HG02973 (cell line): ENCODE measurements around the gene HS3ST5.
"Not testable (repeated sequence)": the region's sequence is repeated elsewhere in the genome, so short reads cannot be mapped to it uniquely, and the experiment has no call there.

Experiments used
- ATAC-seq: cut with Tn5 transposase; IDR thresholded peaks from one replicate; pipeline ENCODE4 v1.9.1; 2021; ENCODE audit warnings: moderate library complexity; ENCODE audit not compliant: unreplicated experiment

The HS3ST5 gene

DNA sequence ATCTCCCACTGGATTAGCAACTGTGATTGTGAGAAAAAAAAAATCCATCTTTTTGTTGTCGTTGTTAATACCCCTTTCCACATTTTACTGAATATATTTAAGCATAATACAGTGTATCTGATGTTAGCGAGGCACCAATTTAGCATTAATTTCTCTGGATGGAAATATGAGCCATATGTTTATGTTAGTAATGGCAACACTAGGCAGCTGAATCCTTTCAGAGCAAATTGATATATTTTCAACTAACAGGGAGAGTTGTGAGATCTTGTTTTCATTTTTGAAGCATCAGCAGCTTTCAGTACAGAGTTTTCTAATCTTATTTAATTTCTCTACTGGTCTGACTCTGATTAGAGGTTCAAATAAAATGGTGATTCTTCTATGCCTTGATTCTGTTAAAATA is 287.1 kb downstream of the HS3ST5 start:
- no peak for ATAC-seq

DNA sequence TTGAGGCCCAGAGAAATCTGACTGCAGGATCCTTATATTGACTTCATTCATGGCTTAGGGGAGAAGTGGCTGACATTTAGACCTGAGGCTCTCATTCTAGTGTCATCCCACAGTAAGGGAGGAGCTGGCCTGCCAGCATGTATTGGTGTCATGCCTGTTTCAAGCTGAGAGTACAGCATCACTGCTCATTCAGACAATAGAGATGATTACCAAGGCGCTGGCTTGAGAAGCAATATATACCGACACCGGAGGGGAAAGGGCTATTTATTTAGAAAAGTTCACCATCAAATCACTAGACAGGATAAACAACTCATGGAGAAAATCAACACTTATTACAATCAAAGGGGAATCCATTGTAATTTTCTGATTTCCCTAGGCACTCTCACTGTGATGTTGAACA is 287.5 kb downstream of the HS3ST5 start:
- ATAC-seq: no peak

DNA sequence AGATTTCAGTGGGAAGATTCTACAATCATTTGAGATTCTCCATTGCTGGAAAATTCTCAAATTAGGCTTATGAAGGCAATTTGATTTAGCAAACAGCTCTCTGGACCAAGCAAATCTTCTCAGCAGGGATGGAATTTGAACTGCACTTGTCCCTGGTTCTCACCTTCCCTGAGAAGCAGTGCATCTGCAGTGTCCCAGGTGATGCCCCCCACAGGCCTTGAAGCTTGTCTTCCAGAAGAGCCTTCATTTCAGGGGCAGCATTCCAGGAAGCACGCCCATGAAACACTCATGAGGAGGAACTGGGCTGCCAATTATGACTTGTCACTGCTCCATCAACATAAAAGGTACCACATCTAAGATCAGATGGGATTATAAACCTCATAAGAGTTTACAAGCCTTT is 289.0 kb downstream of the HS3ST5 start:
- no peak for ATAC-seq

DNA sequence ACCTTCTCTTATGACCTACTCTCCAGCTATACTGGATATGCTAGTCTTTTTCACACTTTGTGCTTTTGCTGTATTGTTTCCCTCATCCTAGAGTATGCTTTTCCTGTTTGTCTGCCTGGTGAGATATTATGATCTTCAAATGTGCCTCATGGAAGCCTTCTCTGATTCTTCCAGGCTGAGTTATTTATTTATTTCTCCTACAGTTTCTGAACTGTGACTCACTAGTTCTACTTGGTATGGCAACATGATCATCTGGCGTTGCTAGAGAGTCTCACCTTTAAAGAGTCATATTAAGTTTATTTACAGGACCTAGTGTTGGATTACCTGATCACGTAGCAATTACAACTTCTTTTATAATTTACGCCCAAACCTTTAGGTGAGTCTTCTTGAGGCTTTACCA is 290.7 kb downstream of the HS3ST5 start:
- ATAC-seq: no peak

DNA sequence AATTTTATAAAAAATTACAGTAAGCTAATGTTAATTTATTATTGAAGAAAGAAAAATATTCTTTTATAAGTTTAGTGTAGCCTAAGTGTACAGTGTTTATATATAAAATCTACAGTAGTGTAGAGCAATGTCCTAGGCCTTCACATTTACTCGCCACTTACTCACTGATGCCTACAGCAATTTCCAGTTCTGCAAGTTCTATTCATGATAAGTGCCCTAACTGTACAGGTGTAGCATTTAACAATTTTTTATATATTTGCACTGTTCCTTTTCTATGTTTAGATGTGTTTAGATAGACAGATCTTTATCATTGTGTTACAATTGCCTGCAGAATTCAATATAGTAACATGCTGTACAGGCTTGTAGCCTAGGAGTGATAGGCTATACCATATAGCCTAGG is 291.8 kb downstream of the HS3ST5 start:
- ATAC-seq: no peak

DNA sequence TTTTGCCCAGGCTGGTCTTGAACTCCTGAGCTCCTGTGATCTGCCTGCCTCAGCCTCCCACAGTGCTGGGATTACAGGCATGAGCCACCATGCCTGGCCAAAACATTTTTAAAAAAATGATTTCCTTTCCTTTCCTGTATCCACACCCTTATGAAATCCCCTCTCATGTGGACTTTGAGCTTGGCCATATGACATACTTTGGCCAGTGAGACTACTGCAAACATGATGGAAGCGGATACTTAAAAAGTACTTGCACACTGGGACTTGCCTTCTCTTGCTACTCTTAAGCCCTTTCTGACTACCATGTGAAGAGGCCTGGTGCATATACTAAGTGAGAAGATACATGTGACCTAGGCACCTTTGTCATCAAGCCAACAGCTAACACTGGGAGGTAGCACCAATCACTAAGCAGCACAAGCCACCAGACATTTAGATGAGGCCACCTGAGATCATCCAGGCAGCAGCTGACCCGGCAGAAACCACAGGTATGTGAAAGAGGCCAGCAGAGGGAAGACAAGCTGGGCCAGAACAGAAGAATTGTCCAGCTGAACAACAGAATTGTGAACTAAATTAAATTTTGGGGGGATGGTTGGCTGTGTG is 293.4 kb downstream of the HS3ST5 start:
- ATAC-seq: no peak

DNA sequence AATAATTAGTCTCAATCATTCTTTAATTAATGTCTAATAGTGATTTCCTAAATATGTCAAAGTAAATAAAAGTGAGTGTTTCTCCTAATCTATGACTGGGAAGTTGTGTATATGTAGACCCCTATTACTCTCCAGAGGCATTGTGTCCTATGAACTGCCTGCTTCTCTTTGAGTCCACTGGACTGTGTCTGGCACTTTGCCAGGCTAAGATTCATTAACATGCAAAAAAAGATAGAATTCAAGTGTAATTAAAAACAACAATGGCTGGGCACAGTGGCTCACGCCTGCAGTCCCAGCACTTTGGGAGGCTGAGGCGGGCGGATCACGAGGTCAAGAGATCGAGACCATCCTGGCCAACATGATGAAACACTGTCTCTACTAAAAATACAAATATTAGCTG is 298.3 kb downstream of the HS3ST5 start:
- ATAC-seq: not testable (repeated sequence)

DNA sequence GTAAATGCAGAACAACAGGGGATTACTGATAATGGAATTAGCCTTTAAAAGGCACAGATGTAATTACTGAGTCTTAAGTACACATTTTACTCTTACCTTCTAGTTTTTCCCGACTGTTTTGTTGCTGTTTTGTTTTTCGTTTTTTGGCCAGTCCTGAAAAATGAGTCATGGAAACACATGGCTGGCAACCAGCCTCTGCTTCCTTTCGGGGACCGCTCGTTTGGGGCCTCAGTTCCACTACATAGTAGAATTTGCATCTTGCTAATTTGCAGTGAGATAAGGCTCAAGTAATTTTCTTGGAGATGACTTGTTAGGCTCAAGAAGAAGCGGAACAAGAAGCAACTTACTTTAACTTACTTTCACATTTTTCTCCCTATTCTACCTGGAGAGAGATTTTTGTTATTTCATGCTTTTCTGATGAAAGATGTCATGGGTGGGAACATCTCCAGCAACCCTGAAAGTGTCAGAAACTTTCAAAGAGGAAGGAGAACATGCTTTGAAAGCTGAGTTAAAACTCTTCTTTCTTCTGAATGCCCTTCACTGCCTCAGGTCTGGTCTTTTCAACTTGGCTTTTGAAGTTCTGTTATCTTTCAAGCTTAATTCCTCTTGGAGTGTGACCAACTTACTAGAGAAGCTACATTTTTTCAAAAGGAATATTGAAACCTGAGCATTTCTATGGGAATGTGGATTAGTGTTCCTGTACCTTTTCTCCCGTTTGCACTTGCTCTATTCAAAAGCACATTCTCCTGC is 300.4 kb downstream of the HS3ST5 start:
- ATAC-seq: no peak

DNA sequence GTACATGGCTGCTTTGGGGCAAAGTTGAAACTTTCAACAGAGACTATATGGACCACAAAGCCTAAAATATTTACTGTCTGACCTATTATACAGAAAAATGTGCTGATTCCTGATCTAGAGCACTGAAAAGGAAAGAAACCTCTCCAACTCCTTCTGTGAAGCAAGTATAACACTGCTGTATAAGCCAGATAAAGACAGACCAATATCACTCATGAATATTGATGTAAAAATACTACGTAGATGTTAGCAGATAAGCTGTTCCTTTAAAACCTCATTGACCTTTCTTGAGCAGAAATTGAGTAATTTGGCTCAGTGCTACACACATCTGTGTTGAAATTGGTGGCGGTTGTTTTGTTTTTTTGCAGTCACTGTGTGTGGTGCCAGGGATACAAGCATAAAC is 302.0 kb downstream of the HS3ST5 start:
- ATAC-seq: no peak

DNA sequence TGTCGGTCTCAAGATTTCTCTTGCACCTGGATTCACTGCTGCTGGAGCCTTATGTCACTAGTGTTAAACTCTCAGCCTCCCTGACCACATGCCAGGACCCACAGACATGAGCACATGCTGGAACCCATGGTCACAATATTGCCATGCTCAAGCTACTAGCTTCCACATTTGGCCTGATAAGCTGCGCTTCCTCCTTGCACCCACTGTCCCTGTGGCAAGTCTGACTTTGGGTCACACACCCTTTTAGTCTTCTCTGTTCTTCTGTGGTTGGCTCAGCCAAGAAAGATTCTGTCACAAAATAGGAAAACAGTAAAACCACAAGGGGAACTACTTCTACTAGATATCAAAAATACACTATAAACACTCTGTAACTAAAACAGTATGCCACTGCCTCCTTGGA is 303.0 kb downstream of the HS3ST5 start:
- no peak for ATAC-seq

DNA sequence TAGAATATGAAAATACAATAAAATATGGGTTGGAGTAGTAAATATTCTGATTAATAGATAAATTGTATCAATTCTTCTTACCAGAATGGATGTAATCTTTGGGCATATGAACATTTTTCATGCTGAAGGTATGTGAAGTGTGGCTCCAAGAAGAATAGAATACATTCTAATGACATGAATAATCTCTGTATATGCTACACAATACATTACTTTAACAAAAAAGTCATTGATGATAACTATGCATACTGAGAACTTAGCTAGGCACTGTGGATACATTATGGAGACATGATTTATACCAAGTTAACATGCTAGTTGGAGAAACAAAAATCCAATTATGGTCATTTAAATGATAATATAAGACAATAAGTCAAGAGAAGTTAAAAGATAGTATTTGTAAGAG is 309.2 kb downstream of the HS3ST5 start:
- no peak for ATAC-seq

DNA sequence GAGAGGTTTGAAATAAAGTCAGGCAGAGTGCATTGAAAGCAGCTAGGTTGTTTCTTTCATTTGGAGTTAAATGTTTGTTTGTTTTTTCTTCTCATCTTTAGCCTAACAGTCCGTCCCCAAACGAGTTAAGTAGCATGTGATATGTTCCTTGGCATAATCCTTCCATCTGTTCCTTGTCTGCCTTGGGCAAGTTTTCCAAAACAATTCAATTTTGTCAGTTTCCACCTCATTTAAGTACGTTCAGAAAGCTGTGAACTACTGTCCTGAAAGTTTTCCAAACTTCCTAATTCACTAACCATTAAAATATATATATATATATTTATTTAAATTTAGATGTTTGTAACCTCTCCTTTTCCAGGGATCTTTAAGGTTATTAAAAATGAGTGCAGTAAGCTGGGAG is 310.1 kb downstream of the HS3ST5 start:
- ATAC-seq: no peak

DNA sequence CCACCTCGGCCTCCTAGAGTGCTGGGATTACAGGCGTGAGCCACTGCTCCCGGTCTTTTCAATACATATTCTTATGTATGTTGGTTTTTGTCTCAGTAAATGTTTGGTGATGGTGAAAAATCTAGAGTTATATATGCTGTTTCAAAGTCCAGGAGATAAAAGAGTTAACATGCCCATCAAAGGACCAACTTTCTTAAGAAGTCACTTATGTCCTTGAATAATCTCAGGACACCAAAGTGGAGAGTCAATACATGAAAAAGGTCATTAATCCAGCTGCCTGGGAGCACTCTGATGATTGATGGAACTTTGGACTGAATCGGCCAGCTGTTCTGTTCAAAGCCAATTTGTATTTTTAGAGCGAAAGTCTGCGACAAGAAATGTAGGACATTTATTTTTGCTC is 312.1 kb downstream of the HS3ST5 start:
- ATAC-seq: no peak

DNA sequence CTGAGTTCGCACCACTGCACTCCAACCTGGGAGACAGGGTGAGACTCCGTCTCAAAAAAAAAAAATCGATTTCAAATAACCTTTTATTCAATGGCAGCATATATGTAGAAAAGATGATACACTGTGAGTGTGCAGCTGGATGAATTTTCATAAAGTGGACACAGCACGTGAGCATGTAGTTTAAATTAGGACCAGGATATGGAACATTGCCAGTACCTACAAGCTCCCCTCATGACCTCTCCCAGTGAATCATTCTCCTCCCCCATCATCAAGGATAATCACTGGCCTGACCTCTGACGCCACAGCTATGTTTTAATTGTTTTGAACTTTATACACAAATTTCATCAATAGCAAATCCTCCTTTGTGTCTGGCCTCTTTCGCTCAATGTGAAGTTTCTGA is 318.1 kb downstream of the HS3ST5 start:
- no peak for ATAC-seq

DNA sequence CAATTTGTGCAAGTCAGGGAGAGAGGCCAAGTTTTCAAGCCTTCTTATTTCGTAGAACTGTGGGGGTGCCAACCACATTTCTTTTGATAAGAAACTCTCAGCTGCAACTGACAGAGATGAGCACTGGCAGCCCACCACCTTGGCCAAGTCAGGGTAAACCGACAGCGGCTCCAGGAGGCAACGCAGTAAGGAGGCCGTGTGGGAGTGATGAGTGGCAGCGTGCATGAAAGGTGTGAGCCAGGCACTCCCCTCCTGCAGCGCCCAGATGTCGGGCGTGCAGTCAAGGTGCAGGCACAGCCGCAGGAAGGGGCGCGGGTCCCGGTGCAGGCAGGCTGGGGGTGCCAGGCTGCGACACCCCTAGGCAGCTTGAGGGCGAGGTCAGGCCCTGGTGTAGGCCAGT is 322.6 kb downstream of the HS3ST5 start:
- no peak for ATAC-seq

DNA sequence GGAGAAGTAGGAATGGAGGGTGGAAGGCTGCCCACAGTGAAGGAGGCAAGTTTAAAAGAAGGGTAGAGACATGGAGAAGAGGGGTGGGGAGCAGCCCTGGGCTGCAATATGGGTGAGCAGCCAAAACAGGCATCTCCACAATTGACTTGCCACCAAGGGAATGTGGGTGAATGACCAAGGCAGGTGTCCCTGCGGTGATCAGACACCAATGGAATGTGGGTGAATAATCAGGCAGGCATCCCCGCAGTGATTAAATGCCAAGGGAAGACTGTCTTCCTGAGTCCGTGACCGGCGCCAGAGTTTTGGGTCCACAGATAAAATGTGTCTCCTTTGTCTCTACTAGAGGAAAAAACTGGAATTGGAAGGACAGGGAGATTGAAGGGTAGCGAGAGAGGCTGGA is 325.7 kb downstream of the HS3ST5 start:
- ATAC-seq: not testable (repeated sequence)

DNA sequence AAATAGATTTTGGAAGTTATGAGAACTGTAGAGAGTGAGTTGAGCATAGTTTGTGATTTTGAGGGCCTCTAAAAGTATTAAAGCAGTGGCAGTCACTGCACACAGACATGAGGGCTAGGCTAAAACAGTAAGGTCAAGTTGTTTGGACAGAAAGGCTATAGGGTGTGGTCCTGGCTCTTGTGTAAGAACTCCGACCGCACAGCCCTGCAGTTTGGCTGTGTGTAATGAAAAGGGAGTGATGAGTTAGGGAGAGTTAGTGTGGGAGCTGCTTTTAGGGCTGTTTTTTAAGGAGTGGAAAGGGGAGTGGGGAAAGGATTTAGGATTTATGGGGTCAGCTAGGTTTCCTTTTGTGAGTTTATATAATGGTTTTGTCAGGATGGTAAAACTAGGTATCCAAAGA is 328.7 kb downstream of the HS3ST5 start:
- not testable (repeated sequence) for ATAC-seq

DNA sequence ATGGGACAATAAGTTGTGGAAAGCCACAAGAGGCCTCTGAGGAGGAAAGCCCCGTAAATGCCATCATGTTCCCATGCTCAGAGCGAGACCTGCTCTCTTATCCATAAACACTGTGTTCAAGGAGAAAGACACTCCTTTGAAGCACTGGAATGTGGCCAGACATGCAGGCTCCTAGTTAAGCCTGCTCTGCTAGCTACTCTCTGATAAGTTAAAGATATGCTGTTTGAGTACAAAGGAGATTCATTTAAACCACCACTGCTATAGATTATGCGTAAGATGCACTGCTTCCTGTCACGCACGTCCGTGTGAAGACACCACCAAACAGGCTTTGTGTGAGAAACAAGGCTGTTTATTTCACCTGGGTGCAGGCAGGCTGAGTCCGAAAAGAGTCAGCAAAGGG is 331.3 kb downstream of the HS3ST5 start:
- not testable (repeated sequence) for ATAC-seq

DNA sequence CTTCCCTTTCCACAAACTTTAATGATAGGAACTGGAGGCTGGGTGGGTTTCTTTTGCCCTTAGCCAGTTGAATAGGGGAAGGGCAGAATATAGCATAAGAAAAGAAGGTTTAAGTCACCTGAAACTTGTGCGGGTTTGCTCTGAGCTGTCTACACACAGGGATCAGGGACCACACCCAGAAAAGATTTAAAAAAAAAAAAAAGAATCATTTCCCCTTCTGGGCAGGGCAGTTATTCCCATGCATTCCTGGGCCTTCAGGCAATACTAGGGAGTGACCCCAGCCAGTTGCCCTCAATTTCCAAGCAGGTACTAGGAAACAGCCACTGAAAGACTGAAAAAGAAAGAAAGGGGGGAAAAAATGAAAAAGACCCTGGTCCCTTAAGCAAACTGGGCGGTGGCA is 332.3 kb downstream of the HS3ST5 start:
- no peak for ATAC-seq

DNA sequence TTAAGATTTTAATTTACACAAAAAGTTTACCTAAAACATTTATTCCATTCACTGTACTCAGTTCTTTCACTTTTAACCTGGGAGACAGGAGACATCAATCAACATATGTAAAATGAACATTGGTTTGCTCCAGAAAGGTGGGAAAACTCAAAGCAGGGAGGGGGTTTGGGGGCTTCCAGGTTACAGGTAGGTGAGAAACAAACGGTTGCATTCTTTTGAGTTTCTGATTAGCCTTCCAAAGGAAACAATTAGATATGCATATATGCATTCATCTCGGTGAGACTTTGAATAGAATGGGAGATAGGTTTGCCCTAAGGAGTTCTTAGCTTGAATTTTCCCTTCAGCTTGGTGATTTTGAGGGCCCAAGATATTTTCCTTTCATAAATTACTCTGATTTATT is 333.6 kb downstream of the HS3ST5 start:
- no peak for ATAC-seq

DNA sequence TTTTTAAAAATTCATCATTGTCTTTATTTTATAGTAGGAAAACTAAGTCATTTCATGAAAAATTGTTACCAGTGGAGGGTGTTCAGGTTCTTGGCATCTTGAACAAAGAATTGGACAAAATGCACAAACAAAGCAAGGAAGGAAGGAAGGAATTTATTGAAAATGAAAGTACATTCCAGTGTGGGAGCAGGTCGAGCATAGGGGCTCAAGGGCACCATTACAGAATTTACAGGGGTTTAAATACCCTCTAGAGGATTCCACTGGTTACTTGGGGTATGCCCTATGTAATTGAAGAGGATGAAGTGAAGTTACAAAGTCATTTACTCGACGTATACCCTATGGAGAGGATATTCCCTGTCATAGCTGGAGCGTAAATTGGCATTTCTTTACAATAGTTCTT is 334.5 kb downstream of the HS3ST5 start:
- ATAC-seq: no peak

DNA sequence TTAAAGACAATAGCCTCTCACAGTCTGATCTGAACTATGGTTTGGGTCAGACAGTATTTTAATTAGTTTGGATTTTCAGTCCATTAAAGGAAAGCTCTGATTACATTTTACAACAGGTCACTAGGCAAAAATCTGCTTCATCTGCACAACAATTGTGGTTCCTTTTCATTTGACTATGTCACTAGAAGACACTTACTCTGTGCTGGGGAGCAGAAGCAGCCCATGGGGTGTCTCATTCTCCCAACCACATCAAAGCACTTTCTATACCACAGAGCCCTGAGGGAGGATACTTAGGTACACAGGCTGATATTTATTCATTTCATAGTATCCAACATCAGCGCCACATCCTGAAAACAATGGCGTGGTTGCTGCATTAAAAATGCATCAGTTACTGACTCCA is 335.3 kb downstream of the HS3ST5 start:
- no peak for ATAC-seq
